ENCODE data around the gene CUL4A. TPM values are rescaled to one million over a fixed set of nuclear protein-coding genes. Genes with fewer than 3 reads are reported as not detected.

Gene CUL4A
- total RNA-seq, 1 donor from 2014 or later, result 95.1 TPM

DNA sequence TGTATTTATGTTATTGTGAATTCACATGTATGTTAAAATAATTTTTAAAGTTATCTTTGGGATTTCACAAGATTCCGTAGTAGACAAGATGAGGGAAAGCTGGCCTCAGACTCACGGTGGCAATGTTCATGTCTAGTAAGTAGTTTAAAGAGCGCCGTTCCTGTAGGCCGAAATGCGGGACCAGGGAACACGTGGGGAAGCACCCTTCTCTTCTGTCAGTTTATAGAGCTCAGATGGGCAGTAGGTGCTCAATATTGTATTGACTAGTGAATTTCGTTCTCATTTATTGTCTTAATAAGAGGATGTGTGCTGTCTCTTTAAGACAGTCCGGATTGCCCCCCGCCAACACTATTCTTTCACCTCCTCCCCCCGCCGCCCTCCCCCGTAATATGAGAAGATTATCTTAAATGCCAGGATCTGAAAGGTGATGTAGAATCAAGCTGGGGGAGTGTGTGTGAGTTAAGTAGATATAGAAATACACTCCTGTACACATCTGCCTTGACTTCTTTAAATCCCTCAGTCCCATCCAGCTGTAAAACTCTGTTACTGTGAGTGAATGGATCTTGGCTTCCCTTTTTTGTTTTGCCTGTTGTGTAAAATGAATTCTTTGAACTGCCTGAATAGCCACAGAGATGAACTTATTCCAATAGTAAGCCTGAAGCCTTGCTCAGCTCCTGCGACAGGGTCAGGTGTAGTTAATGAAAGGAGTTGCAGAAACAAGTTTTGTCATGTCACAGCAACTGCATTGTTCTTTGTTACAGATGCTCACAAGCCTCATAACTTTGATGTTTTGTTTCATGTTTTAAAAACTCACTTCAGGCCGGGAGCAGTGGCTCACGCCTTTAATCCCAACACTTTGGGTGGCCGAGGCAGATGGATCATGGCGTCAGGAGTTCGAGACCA is 88.9 kb downstream of the CUL4A start:
- Histone ChIP-seq H2AFZ (replicated peaks) (no peak overlapping the region), H3K9ac (peak overlapping the region; percentile 88), H3K27me3 (peaks cover under 1% of the 10 kb centered on the region), H3K79me2 (ENCODE audit: low read depth) (peaks cover 60% of the 10 kb centered on the region), H3K27ac (no peak overlapping the region), H3K4me3 (peak overlapping the region; percentile 67), H3K4me1 (peaks cover 8% of the 10 kb centered on the region), H3K4me2 (peak overlapping the region; percentile 83), H3K9me3 (ENCODE audit: low read depth) (no peaks in the 10 kb centered on the region), H4K20me1 (ENCODE audit: low read depth) (no peaks in the 10 kb centered on the region), H3F3A (ENCODE audit: low read depth) (peaks cover 11% of the 10 kb centered on the region), H3K36me3 (no peaks in the 10 kb centered on the region)
- Mint-ChIP-seq H3K4me1 (peaks cover 19% of the 10 kb centered on the region), H3K4me3 (peak overlapping the region; percentile 95), H3K36me3 (peaks cover 2% of the 10 kb centered on the region), H3K27me3 (ENCODE audit: insufficient read depth, low read depth) (peaks cover 19% of the 10 kb centered on the region), H3K27ac (peak overlapping the region; percentile 92), H3K9me3 (peaks cover 8% of the 10 kb centered on the region)
- TF ChIP-seq EZH2 (IDR thresholded peaks at IDR 0.05), result no peak
- TF ChIP-seq, protein P1, sequence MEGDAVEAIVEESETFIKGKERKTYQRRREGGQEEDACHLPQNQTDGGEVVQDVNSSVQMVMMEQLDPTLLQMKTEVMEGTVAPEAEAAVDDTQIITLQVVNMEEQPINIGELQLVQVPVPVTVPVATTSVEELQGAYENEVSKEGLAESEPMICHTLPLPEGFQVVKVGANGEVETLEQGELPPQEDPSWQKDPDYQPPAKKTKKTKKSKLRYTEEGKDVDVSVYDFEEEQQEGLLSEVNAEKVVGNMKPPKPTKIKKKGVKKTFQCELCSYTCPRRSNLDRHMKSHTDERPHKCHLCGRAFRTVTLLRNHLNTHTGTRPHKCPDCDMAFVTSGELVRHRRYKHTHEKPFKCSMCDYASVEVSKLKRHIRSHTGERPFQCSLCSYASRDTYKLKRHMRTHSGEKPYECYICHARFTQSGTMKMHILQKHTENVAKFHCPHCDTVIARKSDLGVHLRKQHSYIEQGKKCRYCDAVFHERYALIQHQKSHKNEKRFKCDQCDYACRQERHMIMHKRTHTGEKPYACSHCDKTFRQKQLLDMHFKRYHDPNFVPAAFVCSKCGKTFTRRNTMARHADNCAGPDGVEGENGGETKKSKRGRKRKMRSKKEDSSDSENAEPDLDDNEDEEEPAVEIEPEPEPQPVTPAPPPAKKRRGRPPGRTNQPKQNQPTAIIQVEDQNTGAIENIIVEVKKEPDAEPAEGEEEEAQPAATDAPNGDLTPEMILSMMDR (IDR thresholded peaks at IDR 0.05), result no peak
- no peak for TF ChIP-seq EZH2phosphoT487 (IDR thresholded peaks at IDR 0.05)
- no peak for DNase-seq (ENCODE audit: low spot score)

DNA sequence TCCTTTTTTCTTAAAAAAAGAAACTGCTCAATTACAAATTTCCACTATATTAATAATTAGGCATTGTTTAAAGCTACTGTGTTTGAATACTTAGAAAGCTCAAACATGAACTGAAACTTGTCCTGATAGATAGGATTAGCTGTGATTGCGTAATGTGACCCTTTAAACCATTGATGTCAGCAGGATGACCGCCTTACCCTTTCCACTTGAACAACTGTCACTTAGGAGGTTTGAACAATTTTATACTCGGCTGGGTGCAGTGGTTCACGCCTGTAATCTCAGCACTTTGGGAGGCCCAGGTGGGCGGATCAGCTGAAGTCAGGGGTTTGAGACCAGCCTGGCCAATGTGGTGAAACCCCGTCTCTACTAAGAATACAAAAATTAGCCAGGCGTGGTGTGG is 90.5 kb downstream of the CUL4A start:
- Histone ChIP-seq H2AFZ (replicated peaks) (no peak overlapping the region), H3K79me2 (ENCODE audit: low read depth) (peaks cover 76% of the 10 kb centered on the region), H3K4me3 (no peak overlapping the region), H3K27ac (no peak overlapping the region), H3K9me3 (ENCODE audit: low read depth) (no peaks in the 10 kb centered on the region), H3F3A (ENCODE audit: low read depth) (peaks cover 11% of the 10 kb centered on the region), H3K36me3 (no peaks in the 10 kb centered on the region), H3K9ac (no peak overlapping the region), H3K4me1 (peaks cover 8% of the 10 kb centered on the region), H3K27me3 (no peaks in the 10 kb centered on the region), H4K20me1 (ENCODE audit: low read depth) (no peaks in the 10 kb centered on the region), H3K4me2 (no peak overlapping the region)
- DNase-seq (ENCODE audit: low spot score), result no peak
- Mint-ChIP-seq H3K4me3 (no peak overlapping the region), H3K9me3 (peaks cover 8% of the 10 kb centered on the region), H3K36me3 (peaks cover 2% of the 10 kb centered on the region), H3K27ac (no peak overlapping the region), H3K27me3 (ENCODE audit: insufficient read depth, low read depth) (peaks cover 14% of the 10 kb centered on the region), H3K4me1 (peaks cover 19% of the 10 kb centered on the region)
- no peak for TF ChIP-seq EZH2phosphoT487 (IDR thresholded peaks at IDR 0.05)
- TF ChIP-seq, protein P1 (IDR thresholded peaks at IDR 0.05), result no peak
- no peak for TF ChIP-seq EZH2 (IDR thresholded peaks at IDR 0.05)

DNA sequence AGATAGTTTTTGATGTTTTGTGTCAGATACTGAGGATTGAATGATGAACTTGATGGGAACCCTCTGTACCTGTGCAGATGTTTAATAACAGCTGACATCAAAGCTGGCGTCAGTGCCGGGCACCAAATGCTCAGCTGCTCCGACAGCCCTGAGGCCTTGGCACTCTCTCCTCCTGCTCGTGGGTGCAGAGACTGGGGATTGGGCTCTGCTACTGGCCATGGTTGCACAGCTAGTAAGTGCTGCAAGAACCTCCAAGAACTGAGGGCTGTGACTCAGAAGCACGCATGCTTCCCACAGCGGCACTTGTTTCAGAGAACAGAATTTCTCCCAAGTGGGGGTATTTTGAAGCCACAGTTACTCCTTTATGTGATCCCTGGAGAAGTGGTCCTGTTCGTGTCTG is 93.6 kb downstream of the CUL4A start:
- Histone ChIP-seq H3F3A (ENCODE audit: low read depth) (no peaks in the 10 kb centered on the region), H3K4me1 (peaks cover 7% of the 10 kb centered on the region), H3K4me2 (no peak overlapping the region), H2AFZ (replicated peaks) (no peak overlapping the region), H3K27me3 (no peaks in the 10 kb centered on the region), H3K9me3 (ENCODE audit: low read depth) (no peaks in the 10 kb centered on the region), H4K20me1 (ENCODE audit: low read depth) (no peaks in the 10 kb centered on the region), H3K9ac (no peak overlapping the region), H3K27ac (no peak overlapping the region), H3K4me3 (no peak overlapping the region), H3K36me3 (no peaks in the 10 kb centered on the region), H3K79me2 (ENCODE audit: low read depth) (peaks cover 97% of the 10 kb centered on the region)
- no peak for TF ChIP-seq EZH2phosphoT487 (IDR thresholded peaks at IDR 0.05)
- DNase-seq (ENCODE audit: low spot score), result no peak
- H3K27me3 Mint-ChIP-seq (ENCODE audit: insufficient read depth, low read depth), result peaks cover 3% of the 10 kb centered on the region
- H3K9me3 Mint-ChIP-seq, result no peaks in the 10 kb centered on the region
- no peak overlapping the region for H3K4me3 Mint-ChIP-seq
- H3K27ac Mint-ChIP-seq, result no peak overlapping the region
- H3K36me3 Mint-ChIP-seq, result no peaks in the 10 kb centered on the region
- peaks cover 9% of the 10 kb centered on the region for H3K4me1 Mint-ChIP-seq

DNA sequence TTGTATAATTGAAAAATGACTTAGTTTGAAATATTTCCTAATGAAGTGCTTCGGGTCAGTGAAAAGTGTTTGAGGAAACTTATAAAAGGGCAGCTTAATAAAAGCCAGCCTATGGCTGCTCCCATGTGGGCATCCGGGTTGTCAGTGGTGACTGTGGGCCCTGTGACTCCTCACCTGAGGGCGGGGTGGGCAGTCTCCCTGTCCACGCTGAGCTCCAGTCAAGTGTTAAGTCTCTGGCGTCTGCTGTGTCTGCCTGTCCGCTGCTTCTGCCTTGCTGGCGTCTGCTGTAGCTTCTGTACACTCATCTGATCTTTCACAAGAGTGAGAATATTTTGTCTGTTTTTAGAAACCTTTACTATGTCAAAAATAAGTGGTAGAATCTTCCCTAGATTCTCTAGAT is 94.7 kb downstream of the CUL4A start:
- Histone ChIP-seq H3K9me3 (ENCODE audit: low read depth) (no peaks in the 10 kb centered on the region), H3K79me2 (ENCODE audit: low read depth) (peaks cover 93% of the 10 kb centered on the region), H3F3A (ENCODE audit: low read depth) (no peaks in the 10 kb centered on the region), H2AFZ (replicated peaks) (no peak overlapping the region), H3K4me1 (no peaks in the 10 kb centered on the region), H3K4me2 (no peak overlapping the region), H3K36me3 (no peaks in the 10 kb centered on the region), H3K9ac (peak overlapping the region; percentile 45), H3K4me3 (no peak overlapping the region), H3K27me3 (no peaks in the 10 kb centered on the region), H4K20me1 (ENCODE audit: low read depth) (no peaks in the 10 kb centered on the region), H3K27ac (no peak overlapping the region)
- no peak overlapping the region for H3K4me3 Mint-ChIP-seq
- no peak overlapping the region for H3K27ac Mint-ChIP-seq
- H3K27me3 Mint-ChIP-seq (ENCODE audit: insufficient read depth, low read depth), result no peaks in the 10 kb centered on the region
- no peak for DNase-seq (ENCODE audit: low spot score)
- TF ChIP-seq, protein P1 (IDR thresholded peaks at IDR 0.05), result no peak
- TF ChIP-seq EZH2phosphoT487 (IDR thresholded peaks at IDR 0.05), result no peak
- no peak for TF ChIP-seq EZH2 (IDR thresholded peaks at IDR 0.05)
- H3K4me1 Mint-ChIP-seq, result no peaks in the 10 kb centered on the region
- no peaks in the 10 kb centered on the region for H3K36me3 Mint-ChIP-seq
- H3K9me3 Mint-ChIP-seq, result no peaks in the 10 kb centered on the region

Data from neural progenitor cell (in vitro differentiated cells).